ENCODE results near the gene PTPRG. TPM values are rescaled to one million over a fixed set of nuclear protein-coding genes. Genes with fewer than 3 reads are reported as not detected.

The PTPRG gene
- total RNA-seq, 1 experiment from 2014 or later, result 0.74 TPM

DNA sequence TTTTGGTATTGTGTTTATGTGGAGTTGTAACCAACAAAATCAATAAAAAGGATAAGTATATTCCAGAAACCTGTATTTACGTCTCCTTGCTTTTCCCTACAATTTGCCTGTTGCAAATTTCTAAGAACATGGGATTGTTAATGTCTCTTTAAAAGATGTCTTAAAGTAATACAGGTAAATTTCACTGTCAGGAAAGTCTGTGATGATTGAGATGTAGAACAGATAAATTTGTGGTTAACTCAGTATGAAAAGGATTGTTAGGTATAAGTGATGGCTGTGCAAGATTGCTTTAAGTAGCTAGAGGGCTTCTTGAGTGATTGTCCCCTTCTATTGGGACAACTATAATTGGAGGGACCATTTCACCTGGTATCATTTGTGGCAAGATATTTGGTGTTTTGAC lies 6.8 kb downstream of the PTPRG start:
- intact Hi-C loops (cut with micrococcal nuclease; ENCODE audit: unreplicated experiment) (no loop called here), in situ Hi-C loops (cut with HindIII; ENCODE audit: low pct_unique_long_range_greater_than_20kb, low sequenced_read_pairs) (no loop called here)
- Histone ChIP-seq H3K27ac (ENCODE audit: low read length) (no peak overlapping the region), H3K4me3 (ENCODE audit: low read depth in 2 of 2, low read length in 2 of 2) (no peak overlapping the region), H3K36me3 (ENCODE audit: control insufficient read depth, insufficient read depth, low read length) (no peaks in the 10 kb centered on the region), H3K4me1 (ENCODE audit: control insufficient read depth, insufficient read depth, low read length) (no peaks in the 10 kb centered on the region), H3K9me3 (ENCODE audit: control insufficient read depth, insufficient read depth, low read depth, low read length) (no peaks in the 10 kb centered on the region), H3K27me3 (ENCODE audit: control insufficient read depth, insufficient read depth, low read length) (no peaks in the 10 kb centered on the region)
- TF ChIP-seq SIN3A (IDR thresholded peaks at IDR 0.05; ENCODE audit: borderline replicate concordance, insufficient read depth, low read depth, low read length) (no peak), CTCF (IDR thresholded peaks at IDR 0.05) (no peak)
- POLR2A ChIA-PET, result no interaction called here
- BruUV-seq (replicated peaks), result no TSS peak
- CTCF ChIA-PET, result no interaction called here
- no peak for DNase-seq (ENCODE audit: low read depth, low spot score)
- ATAC-seq, result no peak

GRCh38 chr3:61569856-61570580 lies 8.6 kb downstream of the PTPRG start:
- intact Hi-C loops (cut with micrococcal nuclease; ENCODE audit: unreplicated experiment), result no loop called here
- DNase-seq (ENCODE audit: low read depth, low spot score), result no peak

More at GRCh38 chr3:61569856-61570580, 8.6 kb downstream of the PTPRG start:
- Histone ChIP-seq H3K9me3 (ENCODE audit: control insufficient read depth, insufficient read depth, low read depth, low read length) (no peaks in the 10 kb centered on the region), H3K4me1 (ENCODE audit: control insufficient read depth, insufficient read depth, low read length) (no peaks in the 10 kb centered on the region), H3K4me3 (ENCODE audit: low read depth in 2 of 2, low read length in 2 of 2) (no peak overlapping the region), H3K36me3 (ENCODE audit: control insufficient read depth, insufficient read depth, low read length) (no peaks in the 10 kb centered on the region), H3K27me3 (ENCODE audit: control insufficient read depth, insufficient read depth, low read length) (no peaks in the 10 kb centered on the region), H3K27ac (ENCODE audit: low read length) (no peak overlapping the region)
- in situ Hi-C loops (cut with HindIII; ENCODE audit: low pct_unique_long_range_greater_than_20kb, low sequenced_read_pairs), result no loop called here
- no peak for ATAC-seq
- TF ChIP-seq CTCF (IDR thresholded peaks at IDR 0.05) (no peak), POLR2AphosphoS5 (IDR thresholded peaks at IDR 0.05; ENCODE audit: low read depth, low read length) (no peak), TCF7L2 (IDR thresholded peaks at IDR 0.05; ENCODE audit: low read depth, low read length) (no peak), SIN3A (IDR thresholded peaks at IDR 0.05; ENCODE audit: borderline replicate concordance, insufficient read depth, low read depth, low read length) (no peak)
- TF ChIP-seq, protein P1, sequence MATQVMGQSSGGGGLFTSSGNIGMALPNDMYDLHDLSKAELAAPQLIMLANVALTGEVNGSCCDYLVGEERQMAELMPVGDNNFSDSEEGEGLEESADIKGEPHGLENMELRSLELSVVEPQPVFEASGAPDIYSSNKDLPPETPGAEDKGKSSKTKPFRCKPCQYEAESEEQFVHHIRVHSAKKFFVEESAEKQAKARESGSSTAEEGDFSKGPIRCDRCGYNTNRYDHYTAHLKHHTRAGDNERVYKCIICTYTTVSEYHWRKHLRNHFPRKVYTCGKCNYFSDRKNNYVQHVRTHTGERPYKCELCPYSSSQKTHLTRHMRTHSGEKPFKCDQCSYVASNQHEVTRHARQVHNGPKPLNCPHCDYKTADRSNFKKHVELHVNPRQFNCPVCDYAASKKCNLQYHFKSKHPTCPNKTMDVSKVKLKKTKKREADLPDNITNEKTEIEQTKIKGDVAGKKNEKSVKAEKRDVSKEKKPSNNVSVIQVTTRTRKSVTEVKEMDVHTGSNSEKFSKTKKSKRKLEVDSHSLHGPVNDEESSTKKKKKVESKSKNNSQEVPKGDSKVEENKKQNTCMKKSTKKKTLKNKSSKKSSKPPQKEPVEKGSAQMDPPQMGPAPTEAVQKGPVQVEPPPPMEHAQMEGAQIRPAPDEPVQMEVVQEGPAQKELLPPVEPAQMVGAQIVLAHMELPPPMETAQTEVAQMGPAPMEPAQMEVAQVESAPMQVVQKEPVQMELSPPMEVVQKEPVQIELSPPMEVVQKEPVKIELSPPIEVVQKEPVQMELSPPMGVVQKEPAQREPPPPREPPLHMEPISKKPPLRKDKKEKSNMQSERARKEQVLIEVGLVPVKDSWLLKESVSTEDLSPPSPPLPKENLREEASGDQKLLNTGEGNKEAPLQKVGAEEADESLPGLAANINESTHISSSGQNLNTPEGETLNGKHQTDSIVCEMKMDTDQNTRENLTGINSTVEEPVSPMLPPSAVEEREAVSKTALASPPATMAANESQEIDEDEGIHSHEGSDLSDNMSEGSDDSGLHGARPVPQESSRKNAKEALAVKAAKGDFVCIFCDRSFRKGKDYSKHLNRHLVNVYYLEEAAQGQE (IDR thresholded peaks at IDR 0.05; ENCODE audit: insufficient read depth in 1 of 2, low read depth in 2 of 2, low read length in 1 of 2), result no peak
- ChIA-PET POLR2A (no interaction called here), CTCF (no interaction called here)
- BruUV-seq (replicated peaks), result no TSS peak

Data from Panc1 (cell line).